Measurements from ENCODE around the gene MSH5. TPM values are rescaled to one million over a fixed set of nuclear protein-coding genes. Genes with fewer than 3 reads are reported as not detected.

MSH5 gene
- total and polyA plus RNA-seq, 2 of the 13 experiments (the other 11 are each of a cell fraction or from before 2014, with no cell fraction given) = 10.2 to 38.7 TPM

- TF ChIP-seq ZNF296 (CRISPR knock-in tag; conservative IDR thresholded peaks at IDR 0.05) = no peak
- no peak for TF ChIP-seq ZFP36 (IDR thresholded peaks at IDR 0.05; ENCODE audit: borderline replicate concordance, low read depth, low read length, partially characterized antibody)
- TF ChIP-seq NFYB (CRISPR knock-in tag; IDR thresholded peaks at IDR 0.05) = no peak
- TF ChIP-seq ZNF788 (CRISPR knock-in tag; IDR thresholded peaks at IDR 0.05; ENCODE audit: borderline replicate concordance) = peak; percentile 55; the same call in 1 of the 2 replicates
- peak; percentile 45; the same call in 1 of the 2 replicates for TF ChIP-seq ELF3 (CRISPR knock-in tag; IDR thresholded peaks at IDR 0.05)
- TF ChIP-seq ZSCAN12 (CRISPR knock-in tag; IDR thresholded peaks at IDR 0.05) = no peak
- no peak for TF ChIP-seq MTF2 (CRISPR knock-in tag; IDR thresholded peaks at IDR 0.05; ENCODE audit: borderline replicate concordance)
- no peak for TF ChIP-seq PPARG (CRISPR knock-in tag; conservative IDR thresholded peaks at IDR 0.05)
- no peak for TF ChIP-seq HNRNPLL (IDR thresholded peaks at IDR 0.05; ENCODE audit: low read depth, low read length, poor library complexity, severe bottlenecking)
- TF ChIP-seq ATF2 (CRISPR knock-in tag; IDR thresholded peaks at IDR 0.05) = no peak
- TF ChIP-seq ZNF724P (CRISPR knock-in tag; IDR thresholded peaks at IDR 0.05; ENCODE audit: borderline replicate concordance) = no peak
- TF ChIP-seq CBX5 (CRISPR knock-in tag; IDR thresholded peaks at IDR 0.05; ENCODE audit: borderline replicate concordance) = 0 out of 2 replicates have a peak, but pooled peaks have one; percentile 40
- TF ChIP-seq E2F1 (CRISPR knock-in tag; IDR thresholded peaks at IDR 0.05) = no peak
- TF ChIP-seq CSRNP2 (CRISPR knock-in tag; conservative IDR thresholded peaks at IDR 0.05; ENCODE audit: low read depth) = no peak
- no peak for TF ChIP-seq KLF9 (CRISPR knock-in tag; IDR thresholded peaks at IDR 0.05; ENCODE audit: low read depth)
- no peak for TF ChIP-seq ZNF567 (CRISPR knock-in tag; IDR thresholded peaks at IDR 0.05; ENCODE audit: borderline replicate concordance)
- no peak for TF ChIP-seq ZNF777 (CRISPR knock-in tag; IDR thresholded peaks at IDR 0.05)
- TF ChIP-seq ZNF282 (IDR thresholded peaks at IDR 0.05; ENCODE audit: partially characterized antibody) = no peak
- TF ChIP-seq RBAK (CRISPR knock-in tag; IDR thresholded peaks at IDR 0.05) = no peak
- no peak for TF ChIP-seq PITX1 (CRISPR knock-in tag; IDR thresholded peaks at IDR 0.05)
- TF ChIP-seq GATAD1 (CRISPR knock-in tag; IDR thresholded peaks at IDR 0.05) = peak; percentile 13; the same call in 1 of the 2 replicates
- peak; percentile 97 for TF ChIP-seq FOSL2 (CRISPR knock-in tag; IDR thresholded peaks at IDR 0.05)
- no peak for TF ChIP-seq KDM1A (CRISPR knock-in tag; IDR thresholded peaks at IDR 0.05)
- 0 out of 2 replicates have a peak, but pooled peaks have one; percentile 36 for TF ChIP-seq SOX5 (CRISPR knock-in tag; IDR thresholded peaks at IDR 0.05; ENCODE audit: borderline replicate concordance)
- no peak for TF ChIP-seq ATRX (CRISPR knock-in tag; IDR thresholded peaks at IDR 0.05; ENCODE audit: borderline replicate concordance)
- no peak for TF ChIP-seq ZNF574 (CRISPR knock-in tag; IDR thresholded peaks at IDR 0.05)
Observed at GRCh38 chr6:31734821-31735406, 4.9 kb upstream of the MSH5 start (continued).

All from HepG2 (cell line).